OCI-LY1 (cell line): ENCODE results near the gene C2.

Experiments used
- CTCF ChIP-seq: fragments of 200-600 bp; sonication (generic), shearing (Covaris generic); IDR thresholded peaks from 2 replicates; pipeline ENCODE4 v1.5.1; 2017; ENCODE audit warnings: mild to moderate bottlenecking, antibody characterized with exemption, low read length, moderate library complexity, mixed read lengths
- EZH2 ChIP-seq: fragments of 200-600 bp; sonication (generic), shearing (Covaris generic); IDR thresholded peaks from 2 replicates; pipeline ENCODE4 v1.8.0; 2017; ENCODE audit warnings: borderline replicate concordance, mixed run types, mild to moderate bottlenecking, antibody characterized with exemption, low read length, moderate library complexity, mixed read lengths

GRCh38 chr6:31945507-31946369 is 18.2 kb downstream of the C2 start, which contains the start of gene CFB:
- no peak for TF ChIP-seq CTCF
- TF ChIP-seq EZH2: no peak
